Ascending aorta (tissue), 2 donors: ENCODE measurements around the gene MNS1. TPM values are rescaled to one million over a fixed set of nuclear protein-coding genes. Genes with fewer than 3 reads are reported as not detected.
"Not testable (repeated sequence)": the region's sequence is repeated elsewhere in the genome, so short reads cannot be mapped to it uniquely, and the experiment has no call there.

Experiments
- DNase-seq, 2 donors: peaks; one replicate each; pipeline ENCODE4 v3.0.0-alpha.2; 2019; ENCODE audit warnings: low spot score in 2 of 2
- H3K27ac ChIP-seq, 2 donors: fragments of 200-600 bp; sonication (generic); one replicate each; pipeline ENCODE4 v1.5.1; 2016 to 2017; ENCODE audit warnings: mild to moderate bottlenecking in 1 of 2
- H3K27me3 ChIP-seq: fragments of 200-600 bp; sonication (generic); one replicate; pipeline ENCODE4 v1.5.1; 2017
- H3K36me3 ChIP-seq, 2 donors: fragments of 200-600 bp; sonication (generic); one replicate each; pipeline ENCODE4 v1.5.1; 2016
- H3K4me1 ChIP-seq, 2 donors: fragments of 200-600 bp; sonication (generic); one replicate each; pipeline ENCODE4 v1.5.1; 2016 to 2017; ENCODE audit warnings: mild to moderate bottlenecking in 1 of 2
- H3K4me3 ChIP-seq, 2 donors: fragments of 200-600 bp; sonication (generic); one replicate each; pipeline ENCODE4 v1.5.1; 2016 to 2017; ENCODE audit warnings: mild to moderate bottlenecking in 1 of 2
- H3K9me3 ChIP-seq, 2 donors: fragments of 200-600 bp; sonication (generic); one replicate each; pipeline ENCODE4 v1.5.1; 2016
- CTCF ChIP-seq, 3 experiments: fragments of 200-600 bp in 2 of 3; fragments of 450-650 bp in 1 of 3; sonication (generic) in 2 of 3; IDR thresholded peaks; one replicate each; pipeline ENCODE4 v1.5.1; 2016 to 2019; ENCODE audit warnings: antibody characterized with exemption in 3 of 3, mild to moderate bottlenecking in 1 of 3, moderate library complexity in 1 of 3
- intact Hi-C: fragments of 100-400 bp; cut with DNase I; formaldehyde crosslinking; loops from one replicate; pipeline ENCODE4 v1.15.1; 2023
- total RNA-seq: library from RNA; depleted of rRNA; stranded (reverse); fragments of >200 nt; gene quantifications from one replicate; pipeline ENCODE4 v1.1.0, GENCODE V29; 2016

MNS1 gene
- total RNA-seq, 1 donor from 2014 or later, result 0.43 TPM

- Histone ChIP-seq H3K4me3 (no peak overlapping the region), H3K36me3 (no peaks in the 10 kb centered on the region), H3K9me3 (no peaks in the 10 kb centered on the region), H3K4me1 (no peaks in the 10 kb centered on the region), H3K27ac (no peak overlapping the region), H3K27me3 (no peaks in the 10 kb centered on the region)
- TF ChIP-seq CTCF (IDR thresholded peaks at IDR 0.05), result no peak
- DNase-seq, result no peak
- intact Hi-C loops, result no loop called here
Observed at GRCh38 chr15:56425976-56426375, 39.0 kb downstream of the MNS1 start.

DNA sequence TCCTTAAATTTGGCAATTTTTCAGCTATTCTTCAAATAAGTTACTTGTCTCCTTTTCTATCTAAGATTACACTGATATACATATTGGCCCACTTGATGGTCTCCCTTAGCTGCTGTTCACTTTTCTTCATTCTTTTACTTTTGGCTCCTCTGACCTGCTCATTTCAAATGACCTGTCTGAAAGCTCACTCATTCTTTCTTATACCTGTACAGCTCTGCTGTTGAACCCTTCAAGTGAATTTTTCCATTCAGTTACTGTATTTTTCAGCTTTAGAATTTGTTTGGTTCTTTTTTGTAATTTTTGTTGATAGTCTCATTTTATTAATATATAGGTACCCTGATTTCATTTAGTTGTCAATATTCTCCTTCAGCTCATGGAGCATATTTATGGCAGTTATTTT is 39.7 kb downstream of the MNS1 start:
- H3K9me3 ChIP-seq, result no peaks in the 10 kb centered on the region
- no peaks in the 10 kb centered on the region for H3K4me1 ChIP-seq
- H3K27ac ChIP-seq, result no peak overlapping the region
- no peak for TF ChIP-seq CTCF (IDR thresholded peaks at IDR 0.05)
- H3K4me3 ChIP-seq, result no peak overlapping the region
- no peaks in the 10 kb centered on the region for H3K27me3 ChIP-seq
- intact Hi-C loops, result no loop called here
- no peaks in the 10 kb centered on the region for H3K36me3 ChIP-seq
- DNase-seq, result no peak

DNA sequence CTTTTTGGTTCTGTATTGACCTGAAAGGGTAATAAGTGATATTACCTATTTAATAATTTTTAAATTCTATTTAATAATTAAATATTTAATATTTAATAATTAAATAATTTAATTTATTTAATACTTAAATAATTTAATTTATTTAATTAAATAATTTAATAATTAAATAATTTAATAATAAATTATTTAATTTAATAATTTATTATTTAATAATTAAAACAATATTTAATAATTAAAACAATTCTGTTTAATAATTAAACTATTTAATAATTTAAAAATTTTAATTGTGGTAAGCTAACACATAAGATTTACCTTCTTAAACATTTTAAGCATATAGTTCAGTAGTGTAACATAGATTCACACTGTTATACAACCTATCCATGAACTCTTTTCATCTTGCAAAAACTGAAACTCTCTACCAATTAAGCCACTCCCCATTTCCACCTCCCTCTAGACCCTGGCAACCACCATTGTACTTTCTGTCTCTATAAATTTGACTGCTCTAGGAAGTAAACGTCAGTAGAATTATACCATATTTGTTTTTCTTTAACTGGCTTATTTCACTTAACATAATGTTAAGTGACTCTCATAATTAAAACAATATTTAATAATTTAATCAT is 51.7 kb downstream of the MNS1 start:
- H3K27me3 ChIP-seq, intact Hi-C loops, H3K36me3 ChIP-seq, H3K4me3 ChIP-seq, DNase-seq, H3K9me3 ChIP-seq, H3K27ac ChIP-seq, H3K4me1 ChIP-seq: not testable (repeated sequence)

GRCh38 chr15:56411122-56411749 is 53.7 kb downstream of the MNS1 start:
- TF ChIP-seq CTCF (IDR thresholded peaks at IDR 0.05), result no peak
- intact Hi-C loops, result no loop called here
- no peaks in the 10 kb centered on the region for H3K36me3 ChIP-seq
- H3K27me3 ChIP-seq, result no peaks in the 10 kb centered on the region
- H3K9me3 ChIP-seq, result peaks cover 0 to 3% of the 10 kb centered on the region in 2 donors
- no peak overlapping the region for H3K27ac ChIP-seq
- DNase-seq, result no peak
- no peak overlapping the region for H3K4me3 ChIP-seq
- no peaks in the 10 kb centered on the region for H3K4me1 ChIP-seq

DNA sequence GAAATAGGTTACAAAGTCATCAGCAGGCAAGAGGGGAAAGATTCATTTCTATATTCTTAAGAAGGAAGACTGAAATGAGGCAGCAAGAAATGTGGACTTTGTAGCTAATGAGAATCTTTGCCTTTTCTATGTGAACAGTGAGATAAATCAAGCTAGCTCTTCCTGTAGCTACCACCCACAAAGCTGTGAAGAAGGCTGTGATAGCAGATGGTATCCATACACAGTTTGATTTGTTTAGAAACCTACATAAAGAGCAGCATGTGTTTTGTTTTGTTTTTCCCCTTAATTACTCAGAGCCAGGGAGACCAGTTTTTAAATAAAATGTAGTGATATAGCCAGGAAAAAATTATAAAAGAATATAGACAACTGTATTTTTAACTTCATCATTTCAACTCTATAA is 54.2 kb downstream of the MNS1 start:
- no peak for DNase-seq
- Histone ChIP-seq H3K36me3 (no peaks in the 10 kb centered on the region), H3K27me3 (no peaks in the 10 kb centered on the region), H3K4me1 (no peaks in the 10 kb centered on the region), H3K4me3 (no peak overlapping the region), H3K27ac (no peak overlapping the region), H3K9me3 (peaks cover 0 to 8% of the 10 kb centered on the region in 2 donors)
- intact Hi-C loops, result no loop called here
- TF ChIP-seq CTCF (IDR thresholded peaks at IDR 0.05), result no peak

- H3K36me3 ChIP-seq, H3K27ac ChIP-seq, DNase-seq, intact Hi-C loops, H3K4me1 ChIP-seq, H3K4me3 ChIP-seq, H3K27me3 ChIP-seq: not testable (repeated sequence)
- H3K9me3 ChIP-seq, result peaks cover 0 to 10% of the 10 kb centered on the region in 2 donors
Observed at GRCh38 chr15:56399209-56399608, 65.7 kb downstream of the MNS1 start.

DNA sequence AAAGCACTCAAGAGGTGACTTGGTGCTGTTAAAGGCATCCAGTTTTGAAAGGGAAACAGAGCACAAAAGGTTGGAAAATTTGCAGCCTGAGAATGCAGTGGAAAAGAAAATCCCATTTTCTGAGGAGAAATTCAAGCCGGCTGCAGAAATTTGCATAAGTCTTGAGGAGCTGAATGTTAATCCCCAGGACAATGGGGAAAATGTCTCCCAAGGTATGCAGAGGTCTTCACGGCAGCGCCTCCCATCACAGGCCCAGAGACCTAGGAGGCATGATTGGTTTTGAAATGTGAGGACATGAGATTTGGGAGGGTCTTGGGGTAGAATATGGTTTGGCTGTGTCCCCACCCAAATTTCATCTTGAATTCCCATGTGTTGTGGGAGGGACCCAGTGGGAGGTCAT is 67.6 kb downstream of the MNS1 start:
- DNase-seq, H3K4me3 ChIP-seq, H3K27ac ChIP-seq, intact Hi-C loops, H3K36me3 ChIP-seq, H3K27me3 ChIP-seq, H3K9me3 ChIP-seq, H3K4me1 ChIP-seq: not testable (repeated sequence)
